WTC11 (cell line): ENCODE results near the gene MTA2. TPM values are rescaled to one million over a fixed set of nuclear protein-coding genes. Genes with fewer than 3 reads are reported as not detected.
"Not testable (repeated sequence)": the region's sequence is repeated elsewhere in the genome, so short reads cannot be mapped to it uniquely, and the experiment has no call there.

Source experiments
- ATAC-seq: fragments of 200-7000 bp; cut with Tn5 transposase; 2 replicates; pipeline ENCODE4 v1.10.0; 2021; ENCODE audit warnings: mild to moderate bottlenecking, moderate library complexity
- CTCF ChIA-PET: fragments of 300-600 bp; sonication (Branson Sonifier 250); formaldehyde crosslinking; loops from one replicate; lab custom pipeline; 2021; ENCODE audit warnings: antibody characterized with exemption; lab: Charles Lee
- POLR2A ChIA-PET: fragments of 350-600 bp; sonication (Branson Sonifier 250); formaldehyde crosslinking; loops from one replicate; lab custom pipeline; 2021; ENCODE audit warnings: antibody characterized with exemption; lab: Charles Lee
- DNase-seq: peaks from one replicate; pipeline ENCODE4 v3.0.0; 2021; ENCODE audit warnings: low spot score
- H3K27ac Mint-ChIP-seq: 2 replicates; pipeline ENCODE4 v1.8.0; 2021; ENCODE audit warnings: mixed read lengths
- H3K27me3 Mint-ChIP-seq: 2 replicates; pipeline ENCODE4 v1.8.0; 2021; ENCODE audit warnings: low read depth, mild to moderate bottlenecking, moderate library complexity, mixed read lengths
- H3K36me3 Mint-ChIP-seq: 2 replicates; pipeline ENCODE4 v1.8.0; 2021; ENCODE audit warnings: mixed read lengths
- H3K4me1 Mint-ChIP-seq: 2 replicates; pipeline ENCODE4 v1.8.0; 2022; ENCODE audit warnings: mixed read lengths
- H3K4me3 Mint-ChIP-seq: 2 replicates; pipeline ENCODE4 v1.8.0; 2021; ENCODE audit warnings: mild to moderate bottlenecking, moderate library complexity, mixed read lengths
- H3K9me3 Mint-ChIP-seq: 2 replicates; pipeline ENCODE4 v1.8.0; 2021; ENCODE audit warnings: mixed read lengths
- GTF2I ChIP-seq: fragments of 250-450 bp; sonication (Bioruptor Pico); conservative IDR thresholded peaks from 2 replicates; pipeline ENCODE4 v1.4.0; 2021; ENCODE audit warnings: mild to moderate bottlenecking
- JAZF1 ChIP-seq: fragments of 250-450 bp; sonication (Bioruptor Pico); IDR thresholded peaks from 2 replicates; pipeline ENCODE4 v1.9.0; 2021; ENCODE audit warnings: moderate library complexity, mild to moderate bottlenecking, inconsistent platforms
- JUN ChIP-seq: sonication (generic); formaldehyde crosslinking; IDR thresholded peaks from 2 replicates; pipeline ENCODE4 v1.8.0; 2023; ENCODE audit warnings: mild to moderate bottlenecking, missing genetic modification reagents
- NFATC4 ChIP-seq: fragments of 250-450 bp; sonication (Bioruptor Pico); IDR thresholded peaks from 2 replicates; pipeline ENCODE4 v1.9.0; 2021; ENCODE audit warnings: mild to moderate bottlenecking
- PRRX2 ChIP-seq: fragments of 250-450 bp; sonication (Bioruptor Pico); IDR thresholded peaks from 2 replicates; pipeline ENCODE4 v1.8.0; 2021; ENCODE audit warnings: mild to moderate bottlenecking
- RORB ChIP-seq: fragments of 250-450 bp; sonication (Bioruptor Pico); IDR thresholded peaks from 2 replicates; pipeline ENCODE4 v1.9.0; 2021; ENCODE audit warnings: mild to moderate bottlenecking
- TEAD4 ChIP-seq: sonication (generic); formaldehyde crosslinking; IDR thresholded peaks from 2 replicates; pipeline ENCODE4 v1.8.0; 2022; ENCODE audit warnings: mild to moderate bottlenecking, missing genetic modification reagents
- TP53 ChIP-seq: sonication (generic); formaldehyde crosslinking; IDR thresholded peaks from 2 replicates; pipeline ENCODE4 v1.8.1; 2023; ENCODE audit warnings: mild to moderate bottlenecking, missing genetic modification reagents
- ZBTB21 ChIP-seq: sonication (generic); formaldehyde crosslinking; IDR thresholded peaks from 2 replicates; pipeline ENCODE4 v1.8.1; 2023; ENCODE audit warnings: mild to moderate bottlenecking, missing genetic modification reagents, borderline replicate concordance
- ZNF138 ChIP-seq: sonication (generic); formaldehyde crosslinking; conservative IDR thresholded peaks from 2 replicates; pipeline ENCODE4 v1.8.1; 2022; ENCODE audit warnings: mild to moderate bottlenecking, moderate library complexity, missing genetic modification reagents
- ZNF396 ChIP-seq: fragments of 250-450 bp; sonication (Bioruptor Pico); IDR thresholded peaks from 2 replicates; pipeline ENCODE4 v1.8.0; 2021; ENCODE audit warnings: mild to moderate bottlenecking, moderate library complexity, borderline replicate concordance
- ZNF416 ChIP-seq: fragments of 250-450 bp; sonication (Bioruptor Pico); IDR thresholded peaks from 2 replicates; pipeline ENCODE4 v1.9.0; 2021; ENCODE audit warnings: mild to moderate bottlenecking, inconsistent platforms
- ZNF423 ChIP-seq: fragments of 250-450 bp; sonication (Bioruptor Pico); IDR thresholded peaks from 2 replicates; pipeline ENCODE4 v2.1.2; 2022; ENCODE audit warnings: mild to moderate bottlenecking, moderate library complexity
- total RNA-seq: library from RNA; stranded (reverse); gene quantifications from 3 replicates; pipeline ENCODE4 v1.2.3, GENCODE V29; 2021
- TF ChIP-seq, protein P1 (sequence below): sonication (generic); formaldehyde crosslinking; IDR thresholded peaks from 2 replicates; pipeline ENCODE4 v1.8.1; 2022; ENCODE audit warnings: mild to moderate bottlenecking, moderate library complexity, missing genetic modification reagents
- TF ChIP-seq, protein P2 (sequence below): sonication (generic); formaldehyde crosslinking; IDR thresholded peaks from 2 replicates; pipeline ENCODE4 v1.8.0; 2022; ENCODE audit warnings: mild to moderate bottlenecking, missing genetic modification reagents
- TF ChIP-seq, protein P3 (sequence below): fragments of 250-450 bp; sonication (Bioruptor Pico); IDR thresholded peaks from 2 replicates; pipeline ENCODE4 v1.9.0; 2021; ENCODE audit warnings: mild to moderate bottlenecking
- TF ChIP-seq, protein P4 (sequence below): sonication (generic); formaldehyde crosslinking; conservative IDR thresholded peaks from 2 replicates; pipeline ENCODE4 v1.8.1; 2022; ENCODE audit warnings: mild to moderate bottlenecking, missing genetic modification reagents
- TF ChIP-seq, protein P5 (sequence below): fragments of 250-450 bp; sonication (Bioruptor Pico); IDR thresholded peaks from 2 replicates; pipeline ENCODE4 v1.8.0; 2021; ENCODE audit warnings: mild to moderate bottlenecking
- TF ChIP-seq, protein P6 (sequence below): fragments of 250-450 bp; sonication (Bioruptor Pico); IDR thresholded peaks from 2 replicates; pipeline ENCODE4 v1.9.0; 2021; ENCODE audit warnings: mild to moderate bottlenecking

Gene MTA2
- total RNA-seq, 1 experiment from 2014 or later: 115 TPM

DNA sequence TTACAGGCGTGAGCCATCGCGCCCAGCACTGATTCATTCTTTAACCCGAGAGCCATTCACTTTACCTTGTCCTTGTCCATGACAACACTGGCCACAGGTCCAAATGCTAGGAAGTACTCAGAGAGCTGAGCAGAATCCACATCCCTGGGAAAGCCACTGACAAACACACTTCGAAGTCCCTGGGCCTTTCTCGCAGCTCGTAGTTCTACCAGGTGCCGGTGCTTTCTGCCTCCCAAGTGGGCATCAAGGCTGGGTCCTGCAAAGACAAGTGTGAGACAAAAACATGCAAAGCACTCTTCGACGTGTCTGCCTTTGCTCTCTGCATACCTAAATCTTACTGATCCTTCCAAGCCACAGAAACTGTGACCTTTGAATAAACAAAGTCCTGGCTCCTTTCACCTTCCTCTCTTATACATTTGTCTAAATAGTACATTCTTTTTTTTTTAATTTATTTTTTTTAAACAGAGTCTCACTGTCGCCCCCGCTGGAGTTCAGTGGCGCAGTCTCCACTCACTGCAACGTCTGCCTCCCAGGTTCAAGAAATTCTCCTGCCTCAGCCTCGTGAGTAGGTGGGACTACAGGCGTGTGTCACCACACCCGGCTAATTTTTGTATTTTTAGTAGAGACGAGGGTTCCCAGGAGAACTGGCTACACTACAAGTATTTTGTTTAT lies 12.6 kb downstream of the MTA2 start:
- Mint-ChIP-seq H3K9me3 (no peaks in the 10 kb centered on the region), H3K4me3 (peak overlapping the region; percentile 99), H3K4me1 (peaks cover 19% of the 10 kb centered on the region), H3K27ac (no peak overlapping the region), H3K27me3 (no peaks in the 10 kb centered on the region; the same call in 1 of the 2 replicates), H3K36me3 (peaks cover 33% of the 10 kb centered on the region)
- CTCF ChIA-PET: interaction anchor here (0.6 to 1.9 kb wide), 5 partner anchors 15 to 164 kb away, joined by 3 to 6 read pairs (median 4); partner anchors contain the start of genes EEF1G, EML3, LBHD1 and UQCC3
- TF ChIP-seq, protein P1, sequence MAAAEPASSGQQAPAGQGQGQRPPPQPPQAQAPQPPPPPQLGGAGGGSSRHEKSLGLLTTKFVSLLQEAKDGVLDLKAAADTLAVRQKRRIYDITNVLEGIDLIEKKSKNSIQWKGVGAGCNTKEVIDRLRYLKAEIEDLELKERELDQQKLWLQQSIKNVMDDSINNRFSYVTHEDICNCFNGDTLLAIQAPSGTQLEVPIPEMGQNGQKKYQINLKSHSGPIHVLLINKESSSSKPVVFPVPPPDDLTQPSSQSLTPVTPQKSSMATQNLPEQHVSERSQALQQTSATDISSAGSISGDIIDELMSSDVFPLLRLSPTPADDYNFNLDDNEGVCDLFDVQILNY (CRISPR knock-in tag): no peak
- TF ChIP-seq JAZF1 (no peak), ZNF138 (CRISPR knock-in tag) (no peak), ZNF423 (no peak), RORB (CRISPR knock-in tag) (no peak), GTF2I (CRISPR knock-in tag) (no peak), TP53 (CRISPR knock-in tag) (no peak), TEAD4 (CRISPR knock-in tag) (no peak), ZBTB21 (CRISPR knock-in tag) (no peak), PRRX2 (CRISPR knock-in tag) (no peak), ZNF396 (no peak)
- TF ChIP-seq, protein P2, sequence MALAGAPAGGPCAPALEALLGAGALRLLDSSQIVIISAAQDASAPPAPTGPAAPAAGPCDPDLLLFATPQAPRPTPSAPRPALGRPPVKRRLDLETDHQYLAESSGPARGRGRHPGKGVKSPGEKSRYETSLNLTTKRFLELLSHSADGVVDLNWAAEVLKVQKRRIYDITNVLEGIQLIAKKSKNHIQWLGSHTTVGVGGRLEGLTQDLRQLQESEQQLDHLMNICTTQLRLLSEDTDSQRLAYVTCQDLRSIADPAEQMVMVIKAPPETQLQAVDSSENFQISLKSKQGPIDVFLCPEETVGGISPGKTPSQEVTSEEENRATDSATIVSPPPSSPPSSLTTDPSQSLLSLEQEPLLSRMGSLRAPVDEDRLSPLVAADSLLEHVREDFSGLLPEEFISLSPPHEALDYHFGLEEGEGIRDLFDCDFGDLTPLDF (CRISPR knock-in tag): no peak
- DNase-seq (no peak), ATAC-seq (no peak)
- POLR2A ChIA-PET: interaction anchor here (1.5 kb wide), 1 partner anchor 15 kb away, joined by 3 read pairs; the partner anchor contains the start of gene EEF1G

DNA sequence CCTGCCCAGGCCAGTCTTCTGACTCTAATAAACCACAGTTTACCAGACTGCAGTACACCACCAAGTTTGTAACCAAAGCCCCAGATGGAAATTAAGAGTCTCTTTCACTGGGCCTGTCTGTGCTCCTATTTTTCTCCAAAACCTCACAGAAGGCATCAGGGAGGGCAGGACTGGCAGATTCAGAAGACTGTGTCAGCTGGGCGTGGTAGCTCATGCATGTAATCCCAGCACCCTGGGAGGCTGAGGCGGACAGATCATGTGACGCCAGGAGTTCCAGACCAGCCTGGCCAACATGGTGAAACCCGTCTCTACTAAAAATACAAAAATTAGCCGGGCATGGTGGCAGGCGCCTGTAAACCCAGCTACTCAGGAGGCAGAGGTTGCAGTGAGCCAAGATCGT lies 16.3 kb downstream of the MTA2 start:
- H3K9me3 Mint-ChIP-seq, DNase-seq, H3K27ac Mint-ChIP-seq, H3K27me3 Mint-ChIP-seq, H3K4me3 Mint-ChIP-seq, CTCF ChIA-PET, POLR2A ChIA-PET, ATAC-seq, H3K4me1 Mint-ChIP-seq: not testable (repeated sequence)
- H3K36me3 Mint-ChIP-seq: peaks cover 45% of the 10 kb centered on the region

DNA sequence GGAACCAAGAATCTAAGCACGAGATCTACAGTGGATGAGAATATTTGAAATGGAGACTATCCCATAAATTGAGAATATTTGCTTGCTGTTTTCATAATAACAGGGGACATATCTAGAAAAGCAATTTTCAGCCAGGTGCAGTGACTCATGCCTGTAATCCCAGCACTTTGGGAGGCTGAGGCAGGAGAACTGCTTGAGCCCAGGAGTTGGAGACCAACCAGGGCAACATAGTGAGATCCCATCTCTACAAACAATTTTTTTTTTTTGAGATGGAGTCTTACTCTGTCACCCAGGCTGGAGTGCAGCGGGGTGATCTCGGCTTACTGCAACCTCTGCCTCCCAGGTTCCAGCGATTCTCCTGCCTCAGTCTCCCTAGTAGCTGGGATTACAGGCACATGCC lies 19.9 kb downstream of the MTA2 start:
- H3K27ac Mint-ChIP-seq, ATAC-seq, H3K27me3 Mint-ChIP-seq, H3K9me3 Mint-ChIP-seq, POLR2A ChIA-PET, H3K4me1 Mint-ChIP-seq, H3K4me3 Mint-ChIP-seq, DNase-seq: not testable (repeated sequence)
- peaks cover 44% of the 10 kb centered on the region for H3K36me3 Mint-ChIP-seq
- CTCF ChIA-PET: interaction anchor here (1.0 kb wide), 1 partner anchor 39 kb away, joined by 3 read pairs; no protein-coding TSS in a partner anchor

DNA sequence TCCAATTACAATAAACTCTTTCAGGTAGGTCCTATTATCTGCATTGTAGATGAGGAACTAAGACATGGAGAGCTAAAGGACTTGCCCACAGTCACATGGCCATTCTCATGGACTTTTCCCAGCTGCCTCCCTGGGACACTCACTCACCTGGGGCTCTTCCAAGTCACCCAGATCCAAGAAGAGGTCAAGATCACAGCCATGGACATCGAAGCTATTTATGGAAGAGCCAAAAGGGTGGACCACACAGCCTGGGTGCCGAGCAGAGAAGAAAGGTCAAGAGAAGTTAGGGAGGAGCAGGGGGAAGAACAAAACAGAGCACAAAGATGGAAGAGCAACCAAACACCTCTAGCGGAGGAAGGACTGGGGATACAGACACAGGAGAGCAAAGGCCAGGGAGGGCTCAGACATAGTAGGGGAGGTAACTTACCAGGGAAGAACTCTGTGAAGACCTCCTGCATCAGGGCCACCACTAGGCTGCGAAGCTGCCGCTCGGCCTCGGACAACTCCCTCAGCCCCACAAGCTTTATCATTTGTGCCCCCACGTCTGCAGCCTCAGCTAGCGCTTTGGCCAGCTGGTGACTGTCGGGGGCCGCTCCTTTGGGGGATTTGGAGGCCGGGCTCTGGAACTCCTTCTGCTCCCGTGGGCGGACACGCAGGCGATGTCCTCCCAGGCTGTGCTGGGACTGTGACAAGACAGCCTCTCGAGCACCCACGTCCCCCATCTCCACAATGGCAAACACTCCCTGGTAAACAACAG lies 20.5 kb downstream of the MTA2 start:
- Mint-ChIP-seq H3K9me3 (no peaks in the 10 kb centered on the region), H3K27ac (no peak overlapping the region), H3K4me3 (no peak overlapping the region), H3K4me1 (no peaks in the 10 kb centered on the region), H3K27me3 (no peaks in the 10 kb centered on the region), H3K36me3 (peaks cover 46% of the 10 kb centered on the region)
- ATAC-seq (no peak), DNase-seq (no peak)
- POLR2A ChIA-PET: interaction anchor here (0.5 kb wide), 1 partner anchor 227 kb away, joined by 4 read pairs; no protein-coding TSS in a partner anchor
- CTCF ChIA-PET: no interaction called here
- TF ChIP-seq, protein P3, sequence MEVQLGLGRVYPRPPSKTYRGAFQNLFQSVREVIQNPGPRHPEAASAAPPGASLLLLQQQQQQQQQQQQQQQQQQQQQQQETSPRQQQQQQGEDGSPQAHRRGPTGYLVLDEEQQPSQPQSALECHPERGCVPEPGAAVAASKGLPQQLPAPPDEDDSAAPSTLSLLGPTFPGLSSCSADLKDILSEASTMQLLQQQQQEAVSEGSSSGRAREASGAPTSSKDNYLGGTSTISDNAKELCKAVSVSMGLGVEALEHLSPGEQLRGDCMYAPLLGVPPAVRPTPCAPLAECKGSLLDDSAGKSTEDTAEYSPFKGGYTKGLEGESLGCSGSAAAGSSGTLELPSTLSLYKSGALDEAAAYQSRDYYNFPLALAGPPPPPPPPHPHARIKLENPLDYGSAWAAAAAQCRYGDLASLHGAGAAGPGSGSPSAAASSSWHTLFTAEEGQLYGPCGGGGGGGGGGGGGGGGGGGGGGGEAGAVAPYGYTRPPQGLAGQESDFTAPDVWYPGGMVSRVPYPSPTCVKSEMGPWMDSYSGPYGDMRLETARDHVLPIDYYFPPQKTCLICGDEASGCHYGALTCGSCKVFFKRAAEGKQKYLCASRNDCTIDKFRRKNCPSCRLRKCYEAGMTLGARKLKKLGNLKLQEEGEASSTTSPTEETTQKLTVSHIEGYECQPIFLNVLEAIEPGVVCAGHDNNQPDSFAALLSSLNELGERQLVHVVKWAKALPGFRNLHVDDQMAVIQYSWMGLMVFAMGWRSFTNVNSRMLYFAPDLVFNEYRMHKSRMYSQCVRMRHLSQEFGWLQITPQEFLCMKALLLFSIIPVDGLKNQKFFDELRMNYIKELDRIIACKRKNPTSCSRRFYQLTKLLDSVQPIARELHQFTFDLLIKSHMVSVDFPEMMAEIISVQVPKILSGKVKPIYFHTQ (CRISPR knock-in tag): no peak
- TF ChIP-seq NFATC4 (CRISPR knock-in tag): no peak
- TF ChIP-seq TEAD4 (CRISPR knock-in tag): no peak
- TF ChIP-seq, protein P4, sequence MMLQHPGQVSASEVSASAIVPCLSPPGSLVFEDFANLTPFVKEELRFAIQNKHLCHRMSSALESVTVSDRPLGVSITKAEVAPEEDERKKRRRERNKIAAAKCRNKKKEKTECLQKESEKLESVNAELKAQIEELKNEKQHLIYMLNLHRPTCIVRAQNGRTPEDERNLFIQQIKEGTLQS (CRISPR knock-in tag): no peak
- TF ChIP-seq, protein P5, sequence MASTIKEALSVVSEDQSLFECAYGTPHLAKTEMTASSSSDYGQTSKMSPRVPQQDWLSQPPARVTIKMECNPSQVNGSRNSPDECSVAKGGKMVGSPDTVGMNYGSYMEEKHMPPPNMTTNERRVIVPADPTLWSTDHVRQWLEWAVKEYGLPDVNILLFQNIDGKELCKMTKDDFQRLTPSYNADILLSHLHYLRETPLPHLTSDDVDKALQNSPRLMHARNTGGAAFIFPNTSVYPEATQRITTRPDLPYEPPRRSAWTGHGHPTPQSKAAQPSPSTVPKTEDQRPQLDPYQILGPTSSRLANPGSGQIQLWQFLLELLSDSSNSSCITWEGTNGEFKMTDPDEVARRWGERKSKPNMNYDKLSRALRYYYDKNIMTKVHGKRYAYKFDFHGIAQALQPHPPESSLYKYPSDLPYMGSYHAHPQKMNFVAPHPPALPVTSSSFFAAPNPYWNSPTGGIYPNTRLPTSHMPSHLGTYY (CRISPR knock-in tag): no peak
- TF ChIP-seq ZNF416 (CRISPR knock-in tag): no peak
- TF ChIP-seq JUN: no peak
- TF ChIP-seq, protein P6, sequence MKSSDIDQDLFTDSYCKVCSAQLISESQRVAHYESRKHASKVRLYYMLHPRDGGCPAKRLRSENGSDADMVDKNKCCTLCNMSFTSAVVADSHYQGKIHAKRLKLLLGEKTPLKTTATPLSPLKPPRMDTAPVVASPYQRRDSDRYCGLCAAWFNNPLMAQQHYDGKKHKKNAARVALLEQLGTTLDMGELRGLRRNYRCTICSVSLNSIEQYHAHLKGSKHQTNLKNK (CRISPR knock-in tag): no peak
